Transverse colon (tissue), 4 donors: Measurements from ENCODE around the gene HMCN1. TPM values are rescaled to one million over a fixed set of nuclear protein-coding genes. Genes with fewer than 3 reads are reported as not detected.

Experiments
- DNase-seq: peaks from one replicate; pipeline ENCODE4 v3.0.0-alpha.2; 2019
- H3K27ac ChIP-seq, 4 donors: fragments of 200-600 bp; sonication (generic); 2 replicates each; pipeline ENCODE4 v1.5.1; 2016 to 2018; ENCODE audit warnings: inconsistent platforms in 4 of 4
- H3K27me3 ChIP-seq: fragments of 200-600 bp; sonication (generic); 2 replicates; pipeline ENCODE4 v1.5.1; 2017; ENCODE audit warnings: inconsistent platforms
- H3K36me3 ChIP-seq, 4 donors: fragments of 200-600 bp; sonication (generic); 2 replicates each; pipeline ENCODE4 v1.5.1; 2017 to 2019; ENCODE audit warnings: inconsistent platforms in 4 of 4
- H3K4me1 ChIP-seq, 4 donors: fragments of 200-600 bp; sonication (generic); 2 replicates each; pipeline ENCODE4 v1.5.1; 2017 to 2020; ENCODE audit warnings: inconsistent platforms in 4 of 4
- H3K4me3 ChIP-seq, 4 donors: fragments of 200-600 bp; sonication (generic); 1 replicate in 1 of 4; 2 replicates in 3 of 4; pipeline versions ENCODE4 v1.5.1 to v1.6.1; 2017 to 2019; ENCODE audit warnings: inconsistent platforms in 4 of 4
- H3K9me3 ChIP-seq, 2 donors: fragments of 200-600 bp; sonication (generic); 2 replicates each; pipeline ENCODE4 v1.5.1; 2017 to 2019; ENCODE audit warnings: inconsistent platforms in 2 of 2
- CTCF ChIP-seq, 5 experiments: fragments of 200-600 bp in 3 of 5; fragments of 450-650 bp in 2 of 5; sonication (generic) in 3 of 5; IDR thresholded peaks; 1 replicate in 2 of 5; 2 replicates in 3 of 5; pipeline ENCODE4 v1.5.1; 2016 to 2017; ENCODE audit warnings: antibody characterized with exemption in 5 of 5, inconsistent platforms in 3 of 5, mild to moderate bottlenecking in 2 of 5, moderate library complexity in 1 of 5
- EP300 ChIP-seq: sonication (generic); formaldehyde crosslinking; IDR thresholded peaks from one replicate; pipeline ENCODE4 v1.6.1; 2017; ENCODE audit warnings: antibody characterized with exemption, low read depth
- POLR2A ChIP-seq: fragments of 450-650 bp; IDR thresholded peaks from one replicate; pipeline ENCODE4 v1.6.1; 2016; ENCODE audit warnings: antibody characterized with exemption, mild to moderate bottlenecking, moderate library complexity
- POLR2AphosphoS5 ChIP-seq, 3 donors: sonication (generic); formaldehyde crosslinking; IDR thresholded peaks; one replicate each; pipeline ENCODE4 v1.6.1; 2016; ENCODE audit warnings: antibody characterized with exemption in 3 of 3
- WGBS, 2 donors: methylation state at CpG; one replicate each; pipeline ENCODE4 v1.1.5; 2018; ENCODE audit warnings: low coverage in 1 of 2; 5-methylcytosine and 5-hydroxymethylcytosine counted together
- in situ Hi-C, 4 donors: fragments of 200-750 bp; cut with MboI; loops; one replicate each; pipeline versions ENCODE4 v1.15.0 to v1.15.1; 2017; ENCODE audit warnings: low sequenced_read_pairs in 3 of 4, low pct_ligation_motif_present in 1 of 4, low pct_unique_long_range_greater_than_20kb in 1 of 4
- intact Hi-C: fragments of 100-400 bp; cut with DNase I; formaldehyde crosslinking; loops from one replicate; pipeline ENCODE4 v1.15.1; 2023; ENCODE audit warnings: low total_unique reads
- total RNA-seq, 4 donors: library from RNA; depleted of rRNA; stranded (reverse); fragments of >200 nt; gene quantifications; one replicate each; pipeline ENCODE4 v1.1.0, GENCODE V29; 2016

The HMCN1 gene
- total RNA-seq, 4 donors from 2014 or later, result 1.1 to 2.7 (median 2.1) TPM

- no peak for DNase-seq
- no peak overlapping the region for H3K27ac ChIP-seq
- TF ChIP-seq POLR2A (no peak), EP300 (no peak), POLR2AphosphoS5 (IDR thresholded peaks at IDR 0.05) (no peak), CTCF (IDR thresholded peaks at IDR 0.05) (no peak)
- H3K9me3 ChIP-seq, result no peaks in the 10 kb centered on the region
- H3K4me3 ChIP-seq, result no peak overlapping the region
- no peaks in the 10 kb centered on the region for H3K36me3 ChIP-seq
- intact Hi-C loops (no loop called here), in situ Hi-C loops (no loop called here)
- H3K27me3 ChIP-seq, result no peaks in the 10 kb centered on the region
- H3K4me1 ChIP-seq, result peaks cover 0 to 5% (median 0%) of the 10 kb centered on the region in 4 donors
Observed at GRCh38 chr1:185840880-185841279, 106.7 kb downstream of the HMCN1 start.

DNA sequence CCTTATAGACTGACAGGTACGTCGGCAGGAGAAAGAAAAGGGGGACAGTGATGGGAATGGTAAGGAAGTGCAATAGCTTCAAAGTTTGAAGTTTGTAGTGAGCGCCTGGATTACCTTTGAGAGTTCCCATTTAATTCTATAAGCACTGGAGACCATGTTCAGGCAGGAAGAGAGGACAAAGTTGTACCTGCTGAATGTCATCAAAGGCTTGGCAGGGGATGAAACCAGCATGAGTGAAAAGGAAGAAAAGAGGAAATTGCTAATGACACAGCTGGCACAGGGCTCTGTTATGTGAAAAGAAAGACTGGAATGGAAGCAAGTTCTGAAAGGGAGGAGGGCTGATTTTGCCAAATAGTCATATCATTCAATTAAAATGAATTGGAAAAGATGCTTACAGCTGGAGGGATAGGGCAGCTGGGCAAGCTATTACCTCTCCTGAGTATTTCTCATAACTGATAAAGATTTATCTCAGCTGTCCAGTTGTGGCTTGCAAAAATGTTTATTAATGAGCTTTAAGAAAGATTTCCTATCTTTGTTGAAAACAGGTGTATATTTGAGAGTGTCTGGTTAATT, 109.2 kb downstream of the HMCN1 start:
- Histone ChIP-seq H3K4me1 (peaks cover 0 to 5% (median 0%) of the 10 kb centered on the region in 4 donors), H3K9me3 (no peaks in the 10 kb centered on the region), H3K36me3 (no peaks in the 10 kb centered on the region), H3K4me3 (no peak overlapping the region), H3K27ac (no peak overlapping the region), H3K27me3 (no peaks in the 10 kb centered on the region)
- in situ Hi-C loops, result no loop called here
- TF ChIP-seq EP300, result no peak
- TF ChIP-seq POLR2A, result no peak
- no peak for TF ChIP-seq POLR2AphosphoS5 (IDR thresholded peaks at IDR 0.05)
- TF ChIP-seq CTCF (IDR thresholded peaks at IDR 0.05), result no peak
- 65 to 68% methylated on average over 3 of the region's 3 CpGs for WGBS, 2 donors
- no peak for DNase-seq
- intact Hi-C loops, result no loop called here

DNA sequence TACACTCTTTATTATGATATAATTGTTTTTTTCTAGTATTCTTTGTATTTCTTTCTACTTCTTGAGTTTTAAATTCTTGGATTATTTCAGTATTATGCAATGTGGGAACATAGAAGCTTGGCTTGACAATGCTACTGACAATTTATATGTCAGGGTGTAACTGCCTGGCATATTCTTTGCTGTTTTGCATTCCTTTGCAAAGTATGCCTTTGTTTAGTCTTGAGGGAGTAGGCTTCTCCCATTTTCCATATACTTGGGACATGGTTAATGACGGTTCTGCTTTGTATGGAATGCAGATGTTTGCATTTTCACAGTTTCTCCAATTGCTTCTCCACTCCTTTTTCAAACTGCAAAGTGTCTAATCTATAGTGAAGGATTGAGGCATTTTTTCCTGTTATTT, 109.8 kb downstream of the HMCN1 start:
- no peak for DNase-seq
- H3K9me3 ChIP-seq, result no peaks in the 10 kb centered on the region
- WGBS, 2 donors, result 38 to 60% methylated on average over 1 of the region's 1 CpG
- no peak overlapping the region for H3K27ac ChIP-seq
- no peaks in the 10 kb centered on the region for H3K27me3 ChIP-seq
- intact Hi-C loops, result no loop called here
- no peaks in the 10 kb centered on the region for H3K36me3 ChIP-seq
- H3K4me3 ChIP-seq, result no peak overlapping the region
- TF ChIP-seq POLR2AphosphoS5 (IDR thresholded peaks at IDR 0.05), result no peak
- TF ChIP-seq POLR2A, result no peak
- TF ChIP-seq CTCF (IDR thresholded peaks at IDR 0.05), result no peak
- no peak for TF ChIP-seq EP300
- in situ Hi-C loops, result no loop called here
- H3K4me1 ChIP-seq, result peaks cover 0 to 5% (median 0%) of the 10 kb centered on the region in 4 donors

DNA sequence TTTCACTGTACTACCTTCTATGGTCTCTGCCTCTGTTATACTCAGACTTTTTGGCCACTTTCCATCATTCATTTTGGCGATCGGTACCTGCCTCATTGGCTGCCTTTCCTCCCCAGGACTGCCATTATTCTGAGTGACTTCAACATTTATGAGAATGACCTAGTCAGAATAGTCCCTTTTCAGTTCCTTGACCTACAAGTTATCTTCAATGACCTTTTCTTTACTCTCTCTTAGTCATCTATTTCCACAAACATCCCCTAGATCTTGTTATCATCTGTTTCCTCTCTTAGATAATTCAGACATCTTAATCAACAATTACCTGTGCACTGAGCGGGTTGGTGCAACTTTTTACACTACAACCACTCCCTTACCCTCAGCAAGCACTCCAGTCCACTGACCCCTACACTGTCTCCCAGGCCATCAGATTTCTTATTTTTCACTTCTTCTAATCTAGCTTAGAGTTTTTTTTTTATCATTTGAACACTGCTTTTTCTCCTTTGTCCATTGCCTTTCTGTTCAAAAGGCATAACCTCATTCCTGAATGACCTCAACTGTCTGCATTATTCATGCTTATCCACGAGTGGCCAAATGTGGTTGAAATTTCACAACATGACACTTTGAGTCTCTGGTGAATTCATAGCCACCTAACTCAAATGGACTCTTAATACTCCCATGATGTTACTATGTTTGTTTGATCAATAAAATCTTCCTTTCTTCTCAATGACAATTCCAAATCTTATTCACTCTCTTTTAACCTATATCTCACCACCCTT, 112.7 kb downstream of the HMCN1 start:
- Histone ChIP-seq H3K27ac (no peak overlapping the region), H3K4me3 (no peak overlapping the region), H3K4me1 (peaks cover 0 to 6% (median under 1%) of the 10 kb centered on the region in 4 donors), H3K9me3 (no peaks in the 10 kb centered on the region), H3K27me3 (no peaks in the 10 kb centered on the region), H3K36me3 (peaks cover 0 to 2% (median 0%) of the 10 kb centered on the region in 4 donors)
- TF ChIP-seq POLR2A (no peak), EP300 (no peak), POLR2AphosphoS5 (IDR thresholded peaks at IDR 0.05) (no peak), CTCF (IDR thresholded peaks at IDR 0.05) (no peak)
- DNase-seq, result no peak
- intact Hi-C loops, result no loop called here
- WGBS, 2 donors, result 83 to 84% methylated on average over 2 to 4 of the region's 4 CpGs
- in situ Hi-C loops, result no loop called here
